RWPE2 (cell line): Measurements from ENCODE around the gene PPP1R13B.

Experiments
- ATAC-seq: fragments of 200-7000 bp; cut with Tn5 transposase; 3 replicates; pipeline ENCODE4 v1.9.1; 2021; ENCODE audit warnings: low read depth
- DNase-seq: peaks from one replicate; pipeline ENCODE4 v3.0.0-alpha.2; 2020; ENCODE audit warnings: low spot score
- H3K27ac ChIP-seq: fragments of 450-650 bp; 2 replicates; pipeline ENCODE4 v1.5.1; 2017; ENCODE audit warnings: mild to moderate bottlenecking; ENCODE audit not compliant: poor library complexity, severe bottlenecking
- H3K27me3 ChIP-seq: fragments of 250-450 bp; sonication (Bioruptor Pico); 2 replicates; pipeline ENCODE4 v1.5.1; 2021; ENCODE audit warnings: mild to moderate bottlenecking, moderate library complexity; ENCODE audit not compliant: insufficient read depth, poor library complexity, severe bottlenecking
- H3K36me3 ChIP-seq: fragments of 250-450 bp; sonication (Bioruptor Pico); 2 replicates; pipeline ENCODE4 v1.5.1; 2020; ENCODE audit warnings: low read depth, mild to moderate bottlenecking, moderate library complexity
- H3K4me1 ChIP-seq: fragments of 250-450 bp; sonication (Bioruptor Pico); 2 replicates; pipeline ENCODE4 v1.5.1; 2021; ENCODE audit warnings: mild to moderate bottlenecking, moderate library complexity; ENCODE audit not compliant: insufficient read depth, poor library complexity, severe bottlenecking
- H3K4me3 ChIP-seq: fragments of 250-450 bp; sonication (Bioruptor Pico); 2 replicates; pipeline ENCODE4 v1.5.1; 2021; ENCODE audit warnings: mild to moderate bottlenecking, moderate library complexity; ENCODE audit not compliant: severe bottlenecking
- H3K9me3 ChIP-seq: fragments of 250-450 bp; sonication (Bioruptor Pico); 2 replicates; pipeline ENCODE4 v1.5.1; 2021; ENCODE audit warnings: mild to moderate bottlenecking, moderate library complexity; ENCODE audit not compliant: severe bottlenecking
- CTCF ChIP-seq: fragments of 450-650 bp; IDR thresholded peaks from one replicate; pipeline ENCODE4 v1.5.1; 2017; ENCODE audit warnings: mild to moderate bottlenecking, moderate library complexity; ENCODE audit not compliant: poor library complexity, severe bottlenecking

PPP1R13B gene

GRCh38 chr14:103833711-103834110 lies 13.7 kb downstream of the PPP1R13B start:
- Histone ChIP-seq H3K4me3 (no peak overlapping the region), H3K27me3 (no peaks in the 10 kb centered on the region), H3K27ac (no peak overlapping the region), H3K9me3 (no peaks in the 10 kb centered on the region), H3K4me1 (no peaks in the 10 kb centered on the region), H3K36me3 (no peaks in the 10 kb centered on the region)
- ATAC-seq (no peak), DNase-seq (no peak)
- TF ChIP-seq CTCF, result no peak

GRCh38 chr14:103832046-103832445 lies 15.3 kb downstream of the PPP1R13B start:
- no peaks in the 10 kb centered on the region for H3K4me1 ChIP-seq
- no peaks in the 10 kb centered on the region for H3K9me3 ChIP-seq
- ATAC-seq (no peak), DNase-seq (no peak)
- no peaks in the 10 kb centered on the region for H3K27me3 ChIP-seq
- no peaks in the 10 kb centered on the region for H3K36me3 ChIP-seq
- TF ChIP-seq CTCF, result no peak
- no peak overlapping the region for H3K4me3 ChIP-seq
- no peak overlapping the region for H3K27ac ChIP-seq

- TF ChIP-seq CTCF, result no peak
- no peaks in the 10 kb centered on the region for H3K4me1 ChIP-seq
- no peak overlapping the region for H3K4me3 ChIP-seq
- H3K9me3 ChIP-seq, result no peaks in the 10 kb centered on the region
- ATAC-seq (no peak), DNase-seq (no peak)
- H3K36me3 ChIP-seq, result no peaks in the 10 kb centered on the region
- no peaks in the 10 kb centered on the region for H3K27me3 ChIP-seq
- no peak overlapping the region for H3K27ac ChIP-seq
Observed at GRCh38 chr14:103830511-103831270, 16.7 kb downstream of the PPP1R13B start.

GRCh38 chr14:103828315-103828967 lies 18.9 kb downstream of the PPP1R13B start:
- Histone ChIP-seq H3K4me1 (no peaks in the 10 kb centered on the region), H3K36me3 (no peaks in the 10 kb centered on the region), H3K9me3 (no peaks in the 10 kb centered on the region), H3K27ac (no peak overlapping the region), H3K27me3 (no peaks in the 10 kb centered on the region), H3K4me3 (no peak overlapping the region)
- no peak; the same call in 2 of the 3 replicates for ATAC-seq
- DNase-seq, result no peak
- no peak for TF ChIP-seq CTCF

GRCh38 chr14:103825101-103825500 lies 22.3 kb downstream of the PPP1R13B start:
- H3K36me3 ChIP-seq, result no peaks in the 10 kb centered on the region
- no peak for ATAC-seq
- H3K27me3 ChIP-seq, result no peaks in the 10 kb centered on the region
- no peak for DNase-seq
- TF ChIP-seq CTCF, result no peak
- no peak overlapping the region for H3K27ac ChIP-seq
- peaks cover under 1% of the 10 kb centered on the region for H3K4me1 ChIP-seq
- no peaks in the 10 kb centered on the region for H3K9me3 ChIP-seq
- no peak overlapping the region for H3K4me3 ChIP-seq
